Measurements from ENCODE around the gene HOXD11. TPM values are rescaled to one million over a fixed set of nuclear protein-coding genes. Genes with fewer than 3 reads are reported as not detected.

HOXD11 gene
- total RNA-seq, 1 donor from 2014 or later: not detected

GRCh38 chr2:176102309-176102866 lies 4.7 kb upstream of the HOXD11 start:
- intact Hi-C loops (cut with micrococcal nuclease): no loop called here

- intact Hi-C loops (cut with micrococcal nuclease): no loop called here
These were observed 3.9 kb upstream of the HOXD11 start for GRCh38 chr2:176103194-176103593.

- intact Hi-C loops (cut with micrococcal nuclease): no loop called here
These were observed 3.3 kb upstream of the HOXD11 start for GRCh38 chr2:176103742-176104315.

GRCh38 chr2:176104316-176105077 lies 2.6 kb upstream of the HOXD11 start:
- intact Hi-C loops (cut with micrococcal nuclease): no loop called here

- intact Hi-C loops (cut with micrococcal nuclease): no loop called here
These were observed 1.9 kb upstream of the HOXD11 start for GRCh38 chr2:176105078-176105729.

- intact Hi-C loops (cut with micrococcal nuclease): no loop called here
These were observed 1.1 kb upstream of the HOXD11 start for GRCh38 chr2:176105730-176106580.

- intact Hi-C loops (cut with micrococcal nuclease): loop anchor here (2.0 kb wide), 1 partner anchor 13 kb away; no protein-coding TSS in a partner anchor
These were observed 676 bp downstream of the HOXD11 start for GRCh38 chr2:176107731-176108181.

- intact Hi-C loops (cut with micrococcal nuclease): loop anchor here (2.0 kb wide), 1 partner anchor 15 kb away; no protein-coding TSS in a partner anchor
These were observed 2.3 kb downstream of the HOXD11 start for GRCh38 chr2:176109192-176109901.

GRCh38 chr2:176109946-176110345 lies 2.9 kb downstream of the HOXD11 start:
- intact Hi-C loops (cut with micrococcal nuclease): loop anchor here (2.0 to 5.0 kb wide), 4 partner anchors 15 to 33 kb away; no protein-coding TSS in a partner anchor

GRCh38 chr2:176110415-176111308 lies 3.6 kb downstream of the HOXD11 start:
- intact Hi-C loops (cut with micrococcal nuclease): loop anchor here (2.0 to 5.0 kb wide), 3 partner anchors 20 to 33 kb away; no protein-coding TSS in a partner anchor

GRCh38 chr2:176111309-176111663 lies 4.2 kb downstream of the HOXD11 start:
- intact Hi-C loops (cut with micrococcal nuclease): loop anchor here (2.0 to 5.0 kb wide), 3 partner anchors 20 to 34 kb away; no protein-coding TSS in a partner anchor

GRCh38 chr2:176111846-176112374 lies 4.8 kb downstream of the HOXD11 start:
- intact Hi-C loops (cut with micrococcal nuclease): loop anchor here (2.0 to 5.0 kb wide), 3 partner anchors 19 to 35 kb away; no protein-coding TSS in a partner anchor

GRCh38 chr2:176112375-176113302 lies 5.6 kb downstream of the HOXD11 start:
- intact Hi-C loops (cut with micrococcal nuclease): loop anchor here (5.0 kb wide), 1 partner anchor 35 kb away; no protein-coding TSS in a partner anchor

GRCh38 chr2:176114120-176114929 lies 7.2 kb downstream of the HOXD11 start:
- intact Hi-C loops (cut with micrococcal nuclease): loop anchor here (5.0 kb wide), 1 partner anchor 37 kb away; no protein-coding TSS in a partner anchor

- intact Hi-C loops (cut with micrococcal nuclease): loop anchor here (5.0 kb wide), 1 partner anchor 38 kb away; no protein-coding TSS in a partner anchor
These were observed 8.0 kb downstream of the HOXD11 start for GRCh38 chr2:176114930-176115625.

All from T-helper 2 cell treated with Interferon-gamma antibody and Interleukin-4, amounts not matched to agents 100 ng/mL and 5 ng/mL, for 36 hours (primary cell).